ENCODE results near the gene G6PC2.

- TF ChIP-seq EZH2 (optimal IDR thresholded peaks at IDR 0.05; ENCODE audit: low read depth, low read length) (no peak), CTCF (IDR thresholded peaks at IDR 0.05; ENCODE audit: low read length) (no peak), EZH2phosphoT487 (IDR thresholded peaks at IDR 0.05; ENCODE audit: low read length) (no peak)
Measured at GRCh38 chr2:168930242-168930641, 29.2 kb downstream of the G6PC2 start.
